ENCODE measurements around the gene CELF2. TPM values are rescaled to one million over a fixed set of nuclear protein-coding genes. Genes with fewer than 3 reads are reported as not detected.

CELF2 gene
- total and polyA plus RNA-seq, 2 of the 4 experiments (the other 2 are of a cell fraction), result 3.5 to 6.6 TPM

DNA sequence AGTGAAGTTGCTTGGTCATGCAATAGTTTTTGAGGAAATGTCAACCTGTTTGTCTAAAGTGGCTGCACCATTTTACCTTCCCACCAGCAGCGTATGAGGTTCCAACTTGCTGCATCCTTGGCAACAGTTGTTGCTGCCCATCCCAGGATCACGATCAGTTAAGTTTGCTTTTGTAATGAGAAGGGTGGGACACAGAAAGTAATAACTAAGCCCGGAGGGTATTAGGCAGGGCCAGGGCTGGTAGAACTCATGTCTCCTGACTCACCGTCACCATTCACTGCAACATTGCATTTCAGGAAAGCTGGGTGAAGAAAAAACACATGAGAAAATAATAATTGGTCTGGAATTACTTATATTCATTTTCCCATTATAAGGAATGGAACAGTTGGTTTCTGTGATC lies 25.4 kb downstream of the CELF2 start:
- H2BK15ac ChIP-seq (ENCODE audit: low read depth, low read length), result no peak overlapping the region
- H3K27ac ChIP-seq (ENCODE audit: insufficient read depth, low read length), result no peak overlapping the region
- in situ Hi-C loops (cut with MboI; ENCODE audit: low sequenced_read_pairs), result no loop called here
- no peak overlapping the region for H4K8ac ChIP-seq (ENCODE audit: low read depth in 2 of 2, low read length in 2 of 2)
- peaks cover 2% of the 10 kb centered on the region; the same call in 1 of the 2 replicates for H3K27me3 ChIP-seq (ENCODE audit: control insufficient read depth, insufficient read depth, low read length)
- no peak overlapping the region for H3K4ac ChIP-seq (ENCODE audit: low read depth, low read length)
- ChIA-PET CTCF (no interaction called here), POLR2A (ENCODE audit: unreplicated experiment) (no interaction called here)
- no peak for DNase-seq
- H3K4me3 ChIP-seq (ENCODE audit: insufficient read depth, low read depth, low read length), result no peak overlapping the region
- H2AFZ ChIP-seq (replicated peaks; ENCODE audit: low read length, poor library complexity), result no peak overlapping the region
- H3K18ac ChIP-seq (ENCODE audit: low read depth, low read length), result no peak overlapping the region
- H3K4me2 ChIP-seq (ENCODE audit: low read depth, low read length), result no peak overlapping the region
- no peak overlapping the region for H2BK5ac ChIP-seq (ENCODE audit: low read depth, low read length, poor library complexity, severe bottlenecking)
- intact Hi-C loops (cut with micrococcal nuclease), result no loop called here
- H3K14ac ChIP-seq (replicated peaks; ENCODE audit: low read depth, low read length), result no peak overlapping the region
- H2BK20ac ChIP-seq (ENCODE audit: low read depth, low read length), result no peak overlapping the region
- H3K56ac ChIP-seq (ENCODE audit: extremely low read depth, insufficient read depth, low read length), result no peak overlapping the region
- no peaks in the 10 kb centered on the region for H3K79me1 ChIP-seq (ENCODE audit: low read depth in 1 of 2, low read length in 2 of 2)
- no peak overlapping the region for H4K5ac ChIP-seq (ENCODE audit: low read depth, low read length)
- no peaks in the 10 kb centered on the region for H3K9me3 ChIP-seq (ENCODE audit: control insufficient read depth, insufficient read depth, low read length)
- H3K9me1 ChIP-seq (ENCODE audit: insufficient read depth, low read length), result no peaks in the 10 kb centered on the region
- BruUV-seq (replicated peaks), result no TSS peak
- H4K20me1 ChIP-seq (ENCODE audit: insufficient read depth, low read length), result no peaks in the 10 kb centered on the region
- no peaks in the 10 kb centered on the region for H3K4me1 ChIP-seq (ENCODE audit: control insufficient read depth, insufficient read depth, low read length)
- H2AK9ac ChIP-seq (replicated peaks; ENCODE audit: low read depth, low read length, poor library complexity), result no peak overlapping the region
- no peak overlapping the region for H2AK5ac ChIP-seq (ENCODE audit: low read depth, low read length)
- dilution Hi-C loops (cut with HindIII; ENCODE audit: low sequenced_read_pairs, unreplicated experiment), result no loop called here
- TF ChIP-seq RCOR1 (IDR thresholded peaks at IDR 0.05; ENCODE audit: insufficient replicate concordance, low read length), result no peak
- no peak for TF ChIP-seq MAFK (IDR thresholded peaks at IDR 0.05; ENCODE audit: low read depth, low read length)
- TF ChIP-seq, protein P1, sequence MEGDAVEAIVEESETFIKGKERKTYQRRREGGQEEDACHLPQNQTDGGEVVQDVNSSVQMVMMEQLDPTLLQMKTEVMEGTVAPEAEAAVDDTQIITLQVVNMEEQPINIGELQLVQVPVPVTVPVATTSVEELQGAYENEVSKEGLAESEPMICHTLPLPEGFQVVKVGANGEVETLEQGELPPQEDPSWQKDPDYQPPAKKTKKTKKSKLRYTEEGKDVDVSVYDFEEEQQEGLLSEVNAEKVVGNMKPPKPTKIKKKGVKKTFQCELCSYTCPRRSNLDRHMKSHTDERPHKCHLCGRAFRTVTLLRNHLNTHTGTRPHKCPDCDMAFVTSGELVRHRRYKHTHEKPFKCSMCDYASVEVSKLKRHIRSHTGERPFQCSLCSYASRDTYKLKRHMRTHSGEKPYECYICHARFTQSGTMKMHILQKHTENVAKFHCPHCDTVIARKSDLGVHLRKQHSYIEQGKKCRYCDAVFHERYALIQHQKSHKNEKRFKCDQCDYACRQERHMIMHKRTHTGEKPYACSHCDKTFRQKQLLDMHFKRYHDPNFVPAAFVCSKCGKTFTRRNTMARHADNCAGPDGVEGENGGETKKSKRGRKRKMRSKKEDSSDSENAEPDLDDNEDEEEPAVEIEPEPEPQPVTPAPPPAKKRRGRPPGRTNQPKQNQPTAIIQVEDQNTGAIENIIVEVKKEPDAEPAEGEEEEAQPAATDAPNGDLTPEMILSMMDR (conservative IDR thresholded peaks at IDR 0.05; ENCODE audit: low read depth, low read length), result no peak
- no peak for TF ChIP-seq RFX5 (IDR thresholded peaks at IDR 0.05; ENCODE audit: low read depth, low read length)
- TF ChIP-seq POLR2A (IDR thresholded peaks at IDR 0.05; ENCODE audit: low read depth, low read length), result no peak
- no peak for TF ChIP-seq MAZ (IDR thresholded peaks at IDR 0.05; ENCODE audit: borderline replicate concordance, low read depth, low read length)
- no peak for TF ChIP-seq SMC3 (IDR thresholded peaks at IDR 0.05; ENCODE audit: low read depth, low read length)
- TF ChIP-seq FOS (IDR thresholded peaks at IDR 0.05; ENCODE audit: low read depth, low read length), result no peak
- TF ChIP-seq MXI1 (IDR thresholded peaks at IDR 0.05; ENCODE audit: borderline replicate concordance, low read depth, low read length), result no peak
- no peak for TF ChIP-seq RAD21 (IDR thresholded peaks at IDR 0.05; ENCODE audit: low read length)
- no peak for TF ChIP-seq CEBPB (IDR thresholded peaks at IDR 0.05; ENCODE audit: low read depth, low read length)
- H2BK120ac ChIP-seq (ENCODE audit: low read depth, low read length), result no peak overlapping the region
- no peak overlapping the region for H3K9ac ChIP-seq (ENCODE audit: low read depth, low read length)
- H3K36me3 ChIP-seq (ENCODE audit: control insufficient read depth, insufficient read depth, low read length), result no peaks in the 10 kb centered on the region
- WGBS, 2 experiments (ENCODE audit: extremely low coverage in 2 of 2, insufficient read length in 1 of 2), result no CpG with 5 or more reads among the region's 4 CpGs
- no peak overlapping the region for H4K91ac ChIP-seq (ENCODE audit: insufficient read depth, low read depth, low read length)
- no peak overlapping the region for H3K23ac ChIP-seq (ENCODE audit: low read depth, low read length)
- ATAC-seq (ENCODE audit: low read depth), result no peak
